A549 (cell line): ENCODE results near the gene CMBL.

Source experiments
- CBX8 ChIP-seq: fragments of 200-600 bp; sonication (generic); IDR thresholded peaks from 2 replicates; pipeline ENCODE4 v1.6.1; 2016
- EP300 ChIP-seq, 2 experiments: fragments of >200 bp; sonication (Bioruptor Twin); formaldehyde crosslinking; IDR thresholded peaks; 2 replicates in 1 of 2; 3 replicates in 1 of 2; pipeline ENCODE4 v1.6.1; 2016 to 2017
- ESRRA ChIP-seq: fragments of 150-350 bp; IDR thresholded peaks from 2 replicates; pipeline ENCODE4 v1.6.1; 2014; ENCODE audit warnings: mild to moderate bottlenecking, low read length, borderline replicate concordance
- POLR2A ChIP-seq: IDR thresholded peaks from 2 replicates; pipeline ENCODE4 v1.6.1; 2012; ENCODE audit warnings: mild to moderate bottlenecking, low read length
- RCOR1 ChIP-seq: fragments of 150-350 bp; IDR thresholded peaks from 2 replicates; pipeline ENCODE4 v1.6.1; 2014; ENCODE audit warnings: antibody characterized with exemption, low read length, low read depth
- TP53 ChIP-seq: fragments of 250-450 bp; sonication (Bioruptor Pico); IDR thresholded peaks from 2 replicates; pipeline ENCODE4 v1.5.0; 2021; ENCODE audit warnings: mild to moderate bottlenecking, moderate library complexity
- TF ChIP-seq, protein P1 (sequence below): fragments of >200 bp; sonication (Bioruptor Twin); formaldehyde crosslinking; IDR thresholded peaks from 3 replicates; pipeline ENCODE4 v1.5.1; 2016
- TF ChIP-seq, protein P2 (sequence below): fragments of 200-600 bp; sonication (generic); IDR thresholded peaks from 2 replicates; pipeline ENCODE4 v1.6.1; 2016; ENCODE audit warnings: antibody characterized with exemption, mild to moderate bottlenecking, moderate library complexity

DNA sequence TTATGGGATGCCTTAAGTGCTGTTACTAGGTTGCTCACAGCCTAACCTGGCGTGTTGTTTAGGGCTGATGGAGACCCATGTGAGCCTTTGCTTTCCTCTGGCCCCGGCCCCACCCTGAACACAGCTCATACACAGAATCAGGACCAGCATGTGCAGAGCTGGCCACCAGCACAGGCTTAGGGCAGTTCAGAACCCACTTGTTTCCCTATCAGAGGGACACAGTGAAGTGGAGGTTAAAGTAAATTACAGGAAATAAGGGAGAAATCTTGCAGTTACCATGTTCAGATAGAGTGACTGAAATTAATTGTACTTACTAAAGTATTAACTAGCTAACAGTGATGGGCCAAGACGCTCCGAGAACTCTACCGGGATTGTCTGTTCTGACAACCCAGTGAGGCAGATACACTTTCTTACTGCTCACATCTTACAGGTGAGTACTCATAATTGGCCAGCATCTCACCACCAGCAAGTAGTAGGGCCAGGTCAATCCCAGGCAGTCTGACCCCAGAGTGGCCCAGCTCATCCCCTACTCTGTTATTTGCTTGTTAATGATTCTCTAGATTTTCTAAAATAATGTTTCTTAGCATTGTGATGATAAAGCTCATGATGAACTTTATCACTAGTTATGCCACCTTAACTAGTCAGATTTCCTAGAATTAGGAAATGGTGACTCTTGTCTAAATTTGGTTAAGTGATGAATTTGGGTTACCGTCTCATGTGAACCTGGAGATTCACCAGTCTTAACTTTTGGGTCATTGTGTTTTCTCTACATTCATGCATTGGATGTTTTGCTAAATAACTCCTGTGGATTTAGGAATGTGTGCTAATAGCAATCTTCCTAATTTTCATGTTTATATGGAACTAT, 42.2 kb downstream of the CMBL start:
- TF ChIP-seq, protein P1, sequence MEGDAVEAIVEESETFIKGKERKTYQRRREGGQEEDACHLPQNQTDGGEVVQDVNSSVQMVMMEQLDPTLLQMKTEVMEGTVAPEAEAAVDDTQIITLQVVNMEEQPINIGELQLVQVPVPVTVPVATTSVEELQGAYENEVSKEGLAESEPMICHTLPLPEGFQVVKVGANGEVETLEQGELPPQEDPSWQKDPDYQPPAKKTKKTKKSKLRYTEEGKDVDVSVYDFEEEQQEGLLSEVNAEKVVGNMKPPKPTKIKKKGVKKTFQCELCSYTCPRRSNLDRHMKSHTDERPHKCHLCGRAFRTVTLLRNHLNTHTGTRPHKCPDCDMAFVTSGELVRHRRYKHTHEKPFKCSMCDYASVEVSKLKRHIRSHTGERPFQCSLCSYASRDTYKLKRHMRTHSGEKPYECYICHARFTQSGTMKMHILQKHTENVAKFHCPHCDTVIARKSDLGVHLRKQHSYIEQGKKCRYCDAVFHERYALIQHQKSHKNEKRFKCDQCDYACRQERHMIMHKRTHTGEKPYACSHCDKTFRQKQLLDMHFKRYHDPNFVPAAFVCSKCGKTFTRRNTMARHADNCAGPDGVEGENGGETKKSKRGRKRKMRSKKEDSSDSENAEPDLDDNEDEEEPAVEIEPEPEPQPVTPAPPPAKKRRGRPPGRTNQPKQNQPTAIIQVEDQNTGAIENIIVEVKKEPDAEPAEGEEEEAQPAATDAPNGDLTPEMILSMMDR: no peak
- TF ChIP-seq ESRRA (no peak), TP53 (0 out of 2 replicates have a peak, but pooled peaks have one; percentile 30), POLR2A (no peak), RCOR1 (no peak), EP300 (IDR thresholded peaks at IDR 0.05) (no peak), CBX8 (no peak)
- TF ChIP-seq, protein P2, sequence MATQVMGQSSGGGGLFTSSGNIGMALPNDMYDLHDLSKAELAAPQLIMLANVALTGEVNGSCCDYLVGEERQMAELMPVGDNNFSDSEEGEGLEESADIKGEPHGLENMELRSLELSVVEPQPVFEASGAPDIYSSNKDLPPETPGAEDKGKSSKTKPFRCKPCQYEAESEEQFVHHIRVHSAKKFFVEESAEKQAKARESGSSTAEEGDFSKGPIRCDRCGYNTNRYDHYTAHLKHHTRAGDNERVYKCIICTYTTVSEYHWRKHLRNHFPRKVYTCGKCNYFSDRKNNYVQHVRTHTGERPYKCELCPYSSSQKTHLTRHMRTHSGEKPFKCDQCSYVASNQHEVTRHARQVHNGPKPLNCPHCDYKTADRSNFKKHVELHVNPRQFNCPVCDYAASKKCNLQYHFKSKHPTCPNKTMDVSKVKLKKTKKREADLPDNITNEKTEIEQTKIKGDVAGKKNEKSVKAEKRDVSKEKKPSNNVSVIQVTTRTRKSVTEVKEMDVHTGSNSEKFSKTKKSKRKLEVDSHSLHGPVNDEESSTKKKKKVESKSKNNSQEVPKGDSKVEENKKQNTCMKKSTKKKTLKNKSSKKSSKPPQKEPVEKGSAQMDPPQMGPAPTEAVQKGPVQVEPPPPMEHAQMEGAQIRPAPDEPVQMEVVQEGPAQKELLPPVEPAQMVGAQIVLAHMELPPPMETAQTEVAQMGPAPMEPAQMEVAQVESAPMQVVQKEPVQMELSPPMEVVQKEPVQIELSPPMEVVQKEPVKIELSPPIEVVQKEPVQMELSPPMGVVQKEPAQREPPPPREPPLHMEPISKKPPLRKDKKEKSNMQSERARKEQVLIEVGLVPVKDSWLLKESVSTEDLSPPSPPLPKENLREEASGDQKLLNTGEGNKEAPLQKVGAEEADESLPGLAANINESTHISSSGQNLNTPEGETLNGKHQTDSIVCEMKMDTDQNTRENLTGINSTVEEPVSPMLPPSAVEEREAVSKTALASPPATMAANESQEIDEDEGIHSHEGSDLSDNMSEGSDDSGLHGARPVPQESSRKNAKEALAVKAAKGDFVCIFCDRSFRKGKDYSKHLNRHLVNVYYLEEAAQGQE: no peak
